Measurements from ENCODE around the gene ABCA7.
"Not testable (repeated sequence)": the region's sequence is repeated elsewhere in the genome, so short reads cannot be mapped to it uniquely, and the experiment has no call there.

ABCA7 gene

DNA sequence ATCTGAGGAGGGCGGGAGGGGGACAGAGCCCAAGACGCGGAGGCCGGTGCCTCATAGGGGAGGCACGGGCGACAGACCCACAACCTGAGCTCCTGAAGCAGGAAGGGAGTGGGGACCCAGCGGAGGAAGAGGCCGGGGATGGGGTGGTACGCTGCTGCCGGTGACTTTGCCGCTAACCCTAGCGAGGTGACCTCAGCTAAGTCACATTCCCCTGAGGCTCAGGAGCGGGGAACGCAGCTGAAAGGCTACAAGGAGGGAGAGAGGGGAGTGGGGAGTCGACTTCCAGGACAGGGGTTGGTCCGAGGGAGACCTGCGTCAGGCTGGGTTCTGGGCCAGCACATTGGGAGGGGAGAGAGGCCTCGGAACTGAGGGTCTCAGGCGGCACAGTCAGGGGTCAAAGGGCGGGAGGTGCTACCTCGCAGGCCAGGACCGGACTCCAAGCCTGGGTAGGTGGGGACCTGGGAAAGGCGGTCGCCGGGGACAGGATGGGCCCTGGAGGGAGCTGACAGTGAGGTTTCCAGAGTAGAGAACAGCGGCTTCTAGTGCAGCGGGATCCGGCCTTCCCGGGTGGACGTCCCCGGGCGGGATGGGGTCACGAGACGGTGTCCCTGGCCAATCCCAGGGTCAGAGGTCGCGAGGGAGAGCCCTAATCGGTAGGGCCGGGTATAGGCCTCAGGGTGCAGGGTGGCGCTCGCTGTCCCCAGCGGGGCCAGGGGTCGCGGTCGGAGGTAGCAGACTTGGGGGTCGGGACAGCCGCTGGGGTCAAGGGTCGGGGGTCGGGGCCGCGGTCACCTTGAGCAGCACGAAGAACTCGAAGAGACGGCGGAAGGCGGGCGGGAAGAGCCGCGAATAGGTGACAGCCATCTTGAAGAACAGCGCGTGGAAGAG is 19.7 kb upstream of the ABCA7 start:
- no peaks in the 10 kb centered on the region for H3K27me3 ChIP-seq (ENCODE audit: low read depth, low read length)
- peak overlapping the region; percentile 83 to 94 for H3K4me3 ChIP-seq (ENCODE audit: low read depth in 1 of 2, low read length in 2 of 2)
- peaks cover 11 to 51% of the 10 kb centered on the region in 2 donors for H3K4me1 ChIP-seq (ENCODE audit: control insufficient read depth in 1 of 2, insufficient read depth in 2 of 2, low read length in 2 of 2)
- H3K9me3 ChIP-seq (ENCODE audit: control insufficient read depth in 1 of 2, low read length in 2 of 2): no peaks in the 10 kb centered on the region
- peak overlapping the region; percentile 45 for H3K27ac ChIP-seq (ENCODE audit: low read length)
- H3K36me3 ChIP-seq (ENCODE audit: control insufficient read depth in 1 of 2, insufficient read depth in 2 of 2, low read length in 2 of 2): no peaks in the 10 kb centered on the region

DNA sequence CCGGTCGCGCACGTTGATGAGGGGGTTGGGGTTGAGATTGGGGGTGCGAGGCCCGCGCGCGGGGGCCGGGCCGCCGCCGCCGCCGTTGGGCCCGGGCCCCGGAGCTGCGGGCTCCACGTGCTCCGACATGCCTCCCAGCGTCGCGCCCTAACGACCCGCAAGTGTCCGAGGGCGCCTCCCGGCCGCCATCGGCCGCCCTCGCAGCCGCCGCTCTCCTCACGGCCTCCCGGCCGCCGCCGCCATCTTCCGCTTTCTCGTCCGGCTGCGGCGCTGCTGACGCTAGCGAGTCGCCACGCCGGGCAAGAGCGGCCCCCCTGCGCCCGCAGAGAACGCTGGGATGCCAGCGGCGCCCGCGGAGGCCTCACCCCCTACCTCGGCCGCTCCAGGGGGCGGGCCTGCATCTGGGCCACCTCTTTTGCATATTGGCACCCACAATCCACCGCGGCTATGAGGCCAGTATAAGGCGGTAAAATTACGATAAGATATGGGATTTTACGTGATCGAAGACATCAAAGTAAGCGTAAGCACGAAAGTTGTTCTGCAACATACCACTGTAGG is 19.0 kb upstream of the ABCA7 start, which contains the start of gene TMEM259:
TMEM259 (minus strand) TSS at position 256 of the 558 bp plus-strand sequence; CDS start at position 129, 127 bp downstream.
- H3K4me1 ChIP-seq (ENCODE audit: control insufficient read depth in 1 of 2, insufficient read depth in 2 of 2, low read length in 2 of 2): peaks cover 11 to 46% of the 10 kb centered on the region in 2 donors
- peak within 1 kb of the TSS; percentile 83 to 94 for H3K4me3 ChIP-seq (ENCODE audit: low read depth in 1 of 2, low read length in 2 of 2)
- no peaks in the 10 kb centered on the region for H3K27me3 ChIP-seq (ENCODE audit: low read depth, low read length)
- no peaks in the 10 kb centered on the region for H3K36me3 ChIP-seq (ENCODE audit: control insufficient read depth in 1 of 2, insufficient read depth in 2 of 2, low read length in 2 of 2)
- H3K27ac ChIP-seq (ENCODE audit: low read length): peak within 1 kb of the TSS; percentile 93
- H3K9me3 ChIP-seq (ENCODE audit: control insufficient read depth in 1 of 2, low read length in 2 of 2): no peaks in the 10 kb centered on the region

GRCh38 chr19:1023883-1024188 is 16.1 kb upstream of the ABCA7 start:
- peaks cover 0 to 17% of the 10 kb centered on the region in 2 donors for H3K4me1 ChIP-seq (ENCODE audit: control insufficient read depth in 1 of 2, insufficient read depth in 2 of 2, low read length in 2 of 2)

DNA sequence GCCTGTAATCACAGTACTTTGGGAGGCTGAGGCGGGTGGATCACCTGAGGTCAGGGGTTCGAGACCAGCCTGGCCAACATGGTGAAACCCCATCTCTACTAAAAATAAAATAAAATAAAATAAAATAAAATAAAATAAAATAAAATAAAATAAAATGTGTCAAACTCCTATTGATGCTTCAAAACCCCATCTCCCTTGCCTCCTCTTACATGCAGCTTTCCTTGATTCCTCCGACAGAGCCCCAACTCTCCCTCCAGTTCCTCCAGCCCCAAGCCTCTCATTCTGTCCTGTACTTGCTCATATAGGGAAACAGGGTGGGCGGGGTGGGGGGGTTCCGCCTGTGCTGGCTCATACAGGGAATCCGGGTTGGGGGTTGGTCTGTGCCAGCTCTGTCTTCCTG is 14.8 kb upstream of the ABCA7 start:
- H3K36me3 ChIP-seq (ENCODE audit: control insufficient read depth in 1 of 2, insufficient read depth in 2 of 2, low read length in 2 of 2); H3K27me3 ChIP-seq (ENCODE audit: low read depth, low read length); H3K4me3 ChIP-seq (ENCODE audit: low read depth in 1 of 2, low read length in 2 of 2); H3K9me3 ChIP-seq (ENCODE audit: control insufficient read depth in 1 of 2, low read length in 2 of 2); H3K4me1 ChIP-seq (ENCODE audit: control insufficient read depth in 1 of 2, insufficient read depth in 2 of 2, low read length in 2 of 2); H3K27ac ChIP-seq (ENCODE audit: low read length): not testable (repeated sequence)

More at GRCh38 chr19:1023883-1024188, 16.1 kb upstream of the ABCA7 start:
- not testable (repeated sequence) for H3K36me3 ChIP-seq (ENCODE audit: control insufficient read depth in 1 of 2, insufficient read depth in 2 of 2, low read length in 2 of 2); H3K9me3 ChIP-seq (ENCODE audit: control insufficient read depth in 1 of 2, low read length in 2 of 2); H3K27me3 ChIP-seq (ENCODE audit: low read depth, low read length); H3K4me3 ChIP-seq (ENCODE audit: low read depth in 1 of 2, low read length in 2 of 2); H3K27ac ChIP-seq (ENCODE audit: low read length)

- no peaks in the 10 kb centered on the region for H3K27me3 ChIP-seq (ENCODE audit: low read depth, low read length)
- peak within 1 kb of the TSS; percentile 74 to 87 for H3K4me3 ChIP-seq (ENCODE audit: low read depth in 1 of 2, low read length in 2 of 2)
- peak within 1 kb of the TSS; percentile 74 for H3K27ac ChIP-seq (ENCODE audit: low read length)
- H3K36me3 ChIP-seq (ENCODE audit: control insufficient read depth in 1 of 2, insufficient read depth in 2 of 2, low read length in 2 of 2): no peaks in the 10 kb centered on the region
- H3K4me1 ChIP-seq (ENCODE audit: control insufficient read depth in 1 of 2, insufficient read depth in 2 of 2, low read length in 2 of 2): peaks cover 0 to 17% of the 10 kb centered on the region in 2 donors
- no peaks in the 10 kb centered on the region for H3K9me3 ChIP-seq (ENCODE audit: control insufficient read depth in 1 of 2, low read length in 2 of 2)
These were observed 13.7 kb upstream of the ABCA7 start, which contains the start of gene CNN2 for GRCh38 chr19:1025960-1026782. CNN2 (plus strand) TSS chr19:1026608; CDS start chr19:1026662, 54 bp downstream.

GRCh38 chr19:1026783-1027649 is 12.9 kb upstream of the ABCA7 start:
- no peaks in the 10 kb centered on the region for H3K27me3 ChIP-seq (ENCODE audit: low read depth, low read length)
- peaks cover 0 to 17% of the 10 kb centered on the region in 2 donors for H3K4me1 ChIP-seq (ENCODE audit: control insufficient read depth in 1 of 2, insufficient read depth in 2 of 2, low read length in 2 of 2)
- peaks cover 0 to under 1% of the 10 kb centered on the region in 2 donors for H3K36me3 ChIP-seq (ENCODE audit: control insufficient read depth in 1 of 2, insufficient read depth in 2 of 2, low read length in 2 of 2)
- peak overlapping the region; percentile 74 to 87 for H3K4me3 ChIP-seq (ENCODE audit: low read depth in 1 of 2, low read length in 2 of 2)
- peak overlapping the region; percentile 74 for H3K27ac ChIP-seq (ENCODE audit: low read length)
- H3K9me3 ChIP-seq (ENCODE audit: control insufficient read depth in 1 of 2, low read length in 2 of 2): no peaks in the 10 kb centered on the region

DNA sequence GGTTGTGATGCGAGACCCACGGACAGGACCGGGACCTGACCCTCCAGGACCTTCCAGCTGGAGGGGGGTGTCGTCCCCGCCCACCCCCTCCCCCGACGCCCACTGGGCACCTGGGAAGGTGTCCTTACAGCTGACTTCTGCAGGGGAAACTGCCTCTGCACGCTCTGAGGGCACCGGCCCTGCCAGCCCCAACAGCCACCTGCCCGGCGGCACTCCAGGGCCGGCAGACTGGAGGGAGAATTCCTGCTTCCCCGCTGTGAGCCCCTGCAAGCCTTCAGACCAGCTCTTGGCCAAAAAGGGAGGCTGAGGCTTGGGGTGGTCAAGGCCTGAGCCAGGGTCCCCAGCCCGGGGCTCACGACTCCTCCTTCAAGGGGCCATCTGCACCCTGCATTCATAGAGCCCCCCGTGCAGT is 12.3 kb upstream of the ABCA7 start:
- Histone ChIP-seq H3K27ac (ENCODE audit: low read length) (peak overlapping the region; percentile 74), H3K36me3 (ENCODE audit: control insufficient read depth in 1 of 2, insufficient read depth in 2 of 2, low read length in 2 of 2) (peaks cover 5 to 6% of the 10 kb centered on the region in 2 donors), H3K4me1 (ENCODE audit: control insufficient read depth in 1 of 2, insufficient read depth in 2 of 2, low read length in 2 of 2) (peaks cover 0 to 14% of the 10 kb centered on the region in 2 donors), H3K4me3 (ENCODE audit: low read depth in 1 of 2, low read length in 2 of 2) (peak overlapping the region; percentile 74 to 87), H3K27me3 (ENCODE audit: low read depth, low read length) (no peaks in the 10 kb centered on the region), H3K9me3 (ENCODE audit: control insufficient read depth in 1 of 2, low read length in 2 of 2) (no peaks in the 10 kb centered on the region)

DNA sequence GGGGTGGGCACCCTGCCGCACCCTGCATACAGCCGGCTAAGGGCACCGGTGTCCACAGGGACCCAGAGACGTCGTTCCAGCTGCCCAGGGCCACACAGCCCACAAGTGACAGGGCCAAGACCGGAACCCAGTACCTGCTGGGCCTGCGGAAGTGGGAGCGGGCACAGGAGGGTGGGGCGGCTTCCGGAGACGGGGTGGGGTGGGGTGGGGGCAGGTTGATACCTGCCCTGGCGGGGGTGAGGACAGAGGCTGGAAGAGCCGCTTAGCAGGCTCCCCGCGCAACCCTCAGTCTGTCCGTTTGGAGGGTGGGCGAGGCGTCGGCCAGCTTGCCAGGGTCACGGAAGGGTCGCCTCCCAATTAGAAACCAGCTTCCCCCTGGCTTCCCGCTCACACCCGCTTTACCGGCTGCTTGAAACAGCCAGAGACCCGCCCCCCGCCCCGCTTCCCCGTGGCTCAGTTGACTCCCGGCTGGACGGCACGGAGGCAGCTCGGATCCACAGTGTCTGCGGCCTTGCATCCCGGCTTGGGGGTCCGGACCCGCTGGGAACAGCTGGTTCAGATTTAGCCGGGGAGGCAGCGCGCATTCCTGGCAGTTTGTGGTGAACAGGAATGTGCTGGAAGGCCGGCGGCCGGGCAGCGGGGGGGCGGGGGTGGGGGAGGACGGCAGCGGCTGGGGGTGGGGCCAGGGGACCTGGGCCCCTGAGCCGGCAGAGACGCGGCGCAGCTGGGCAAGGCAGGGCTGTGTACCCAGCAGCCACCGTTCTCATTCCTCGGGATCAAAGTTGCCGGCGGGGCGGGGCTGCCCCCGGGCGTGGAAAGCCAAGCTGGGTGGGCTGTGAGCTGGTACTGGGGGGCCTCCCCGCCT is 11.6 kb upstream of the ABCA7 start:
- Histone ChIP-seq H3K27me3 (ENCODE audit: low read depth, low read length) (no peaks in the 10 kb centered on the region), H3K4me3 (ENCODE audit: low read depth in 1 of 2, low read length in 2 of 2) (peak overlapping the region; percentile 74 to 87), H3K27ac (ENCODE audit: low read length) (peak overlapping the region; percentile 74), H3K4me1 (ENCODE audit: control insufficient read depth in 1 of 2, insufficient read depth in 2 of 2, low read length in 2 of 2) (peaks cover 0 to 13% of the 10 kb centered on the region in 2 donors), H3K36me3 (ENCODE audit: control insufficient read depth in 1 of 2, insufficient read depth in 2 of 2, low read length in 2 of 2) (peaks cover 5 to 10% of the 10 kb centered on the region in 2 donors), H3K9me3 (ENCODE audit: control insufficient read depth in 1 of 2, low read length in 2 of 2) (no peaks in the 10 kb centered on the region)

DNA sequence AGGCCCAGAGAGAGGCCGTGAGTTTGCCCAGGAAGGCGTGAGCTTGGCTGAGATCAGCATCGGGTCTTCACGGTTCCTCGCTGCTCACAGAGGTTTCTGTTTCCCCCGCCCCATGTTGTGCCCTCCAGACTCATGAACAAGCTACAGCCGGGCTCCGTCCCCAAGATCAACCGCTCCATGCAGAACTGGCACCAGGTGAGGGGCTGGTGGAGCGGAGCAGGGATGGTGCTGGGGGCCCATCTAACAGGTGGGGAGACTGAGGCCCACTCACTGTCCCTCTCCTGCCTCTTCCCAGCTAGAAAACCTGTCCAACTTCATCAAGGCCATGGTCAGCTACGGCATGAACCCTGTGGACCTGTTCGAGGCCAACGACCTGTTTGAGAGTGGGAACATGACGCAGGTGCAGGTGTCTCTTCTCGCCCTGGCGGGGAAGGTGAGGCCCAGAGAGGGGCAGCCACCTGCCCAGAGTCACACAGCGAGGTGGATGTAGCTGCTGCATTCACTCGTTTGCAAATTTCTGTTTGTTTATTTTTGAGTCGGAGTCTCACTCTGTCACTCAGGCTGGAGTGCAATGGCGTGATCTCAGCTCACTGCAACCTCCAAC is 7.5 kb upstream of the ABCA7 start:
- Histone ChIP-seq H3K4me3 (ENCODE audit: low read depth in 1 of 2, low read length in 2 of 2) (no peak overlapping the region), H3K36me3 (ENCODE audit: control insufficient read depth in 1 of 2, insufficient read depth in 2 of 2, low read length in 2 of 2) (peaks cover 5 to 24% of the 10 kb centered on the region in 2 donors), H3K9me3 (ENCODE audit: control insufficient read depth in 1 of 2, low read length in 2 of 2) (no peaks in the 10 kb centered on the region), H3K27ac (ENCODE audit: low read length) (no peak overlapping the region), H3K27me3 (ENCODE audit: low read depth, low read length) (no peaks in the 10 kb centered on the region), H3K4me1 (ENCODE audit: control insufficient read depth in 1 of 2, insufficient read depth in 2 of 2, low read length in 2 of 2) (peaks cover 0 to 13% of the 10 kb centered on the region in 2 donors)
